Vagina (tissue), 2 donors: ENCODE measurements around the gene NFATC4. TPM values are rescaled to one million over a fixed set of nuclear protein-coding genes. Genes with fewer than 3 reads are reported as not detected.

Source experiments
- DNase-seq, 2 donors: peaks; one replicate each; pipeline ENCODE4 v3.0.0-alpha.2; 2017; ENCODE audit errors: extremely low spot score in 2 of 2
- H3K27ac ChIP-seq: fragments of 200-600 bp; sonication (generic); one replicate; pipeline ENCODE4 v1.5.1; 2019
- H3K27me3 ChIP-seq: fragments of 200-600 bp; sonication (generic); one replicate; pipeline ENCODE4 v1.5.1; 2019
- H3K36me3 ChIP-seq, 2 donors: fragments of 200-600 bp; sonication (generic); one replicate each; pipeline ENCODE4 v1.5.1; 2017 to 2019
- H3K4me1 ChIP-seq: fragments of 200-600 bp; sonication (generic); one replicate; pipeline ENCODE4 v1.5.1; 2019
- H3K4me3 ChIP-seq, 2 donors: fragments of 200-600 bp; sonication (generic); 1 replicate in 1 of 2; 2 replicates in 1 of 2; pipeline ENCODE4 v1.5.1; 2016 to 2019
- H3K9me3 ChIP-seq: fragments of 200-600 bp; sonication (generic); one replicate; pipeline ENCODE4 v1.5.1; 2019
- CTCF ChIP-seq, 3 experiments: fragments of 450-650 bp in 2 of 3; fragments of 200-600 bp in 1 of 3; sonication (generic) in 1 of 3; IDR thresholded peaks; one replicate each; pipeline ENCODE4 v1.5.1; 2017 to 2019; ENCODE audit warnings: antibody characterized with exemption in 3 of 3, mild to moderate bottlenecking in 2 of 3, moderate library complexity in 2 of 3
- POLR2A ChIP-seq, 2 donors: fragments of 450-650 bp; IDR thresholded peaks; one replicate each; pipeline ENCODE4 v1.6.1; 2017; ENCODE audit warnings: antibody characterized with exemption in 2 of 2, mild to moderate bottlenecking in 2 of 2, moderate library complexity in 2 of 2
- POLR2AphosphoS5 ChIP-seq, 2 donors: sonication (generic); formaldehyde crosslinking; IDR thresholded peaks; one replicate each; pipeline ENCODE4 v1.9.0; 2017; ENCODE audit warnings: antibody characterized with exemption in 2 of 2, mild to moderate bottlenecking in 2 of 2, low read depth in 1 of 2; ENCODE audit not compliant: insufficient read depth in 1 of 2
- intact Hi-C: fragments of 100-400 bp; cut with DNase I; formaldehyde crosslinking; loops from one replicate; pipeline ENCODE4 v1.15.1; 2023
- total RNA-seq: library from RNA; depleted of rRNA; stranded (reverse); fragments of >200 nt; gene quantifications from one replicate; pipeline ENCODE4 v1.2.3, GENCODE V29; 2016

The NFATC4 gene
- total RNA-seq, 1 donor from 2014 or later, result 47.9 TPM

GRCh38 chr14:24365600-24366412 is 2.2 kb upstream of the NFATC4 start:
- DNase-seq, result peak in 1 of 2 donors; percentile 94
- H3K4me1 ChIP-seq, result peaks cover 50% of the 10 kb centered on the region
- no peaks in the 10 kb centered on the region for H3K27me3 ChIP-seq
- peak overlapping the region; percentile 74 to 75 for H3K4me3 ChIP-seq
- no peaks in the 10 kb centered on the region for H3K9me3 ChIP-seq
- TF ChIP-seq POLR2A (IDR thresholded peaks at IDR 0.05), result peak in 1 of 2 donors; percentile 15
- peak; percentile 59 to 61 for TF ChIP-seq POLR2AphosphoS5 (IDR thresholded peaks at IDR 0.05; ENCODE audit: insufficient read depth in 1 of 2, low read depth in 1 of 2)
- peak; percentile 71 to 88 (median 78) for TF ChIP-seq CTCF (IDR thresholded peaks at IDR 0.05)
- peak overlapping the region; percentile 98 for H3K27ac ChIP-seq
- H3K36me3 ChIP-seq, result no peaks in the 10 kb centered on the region
- intact Hi-C loops, result loop anchor here (2.0 kb wide), 1 partner anchor 65 kb away; no protein-coding TSS in a partner anchor

- intact Hi-C loops, result loop anchor here (2.0 kb wide), 1 partner anchor 64 kb away; no protein-coding TSS in a partner anchor
- peak overlapping the region; percentile 74 to 75 for H3K4me3 ChIP-seq
- no peaks in the 10 kb centered on the region for H3K36me3 ChIP-seq
- no peaks in the 10 kb centered on the region for H3K27me3 ChIP-seq
- peak overlapping the region; percentile 98 for H3K27ac ChIP-seq
- no peaks in the 10 kb centered on the region for H3K9me3 ChIP-seq
- TF ChIP-seq CTCF (IDR thresholded peaks at IDR 0.05) (no peak), POLR2AphosphoS5 (IDR thresholded peaks at IDR 0.05; ENCODE audit: insufficient read depth in 1 of 2, low read depth in 1 of 2) (peak in 1 of 2 donors; percentile 93), POLR2A (IDR thresholded peaks at IDR 0.05) (no peak)
- peaks cover 52% of the 10 kb centered on the region for H3K4me1 ChIP-seq
- no peak for DNase-seq
These were observed 1.6 kb upstream of the NFATC4 start for GRCh38 chr14:24366413-24366720.

DNA sequence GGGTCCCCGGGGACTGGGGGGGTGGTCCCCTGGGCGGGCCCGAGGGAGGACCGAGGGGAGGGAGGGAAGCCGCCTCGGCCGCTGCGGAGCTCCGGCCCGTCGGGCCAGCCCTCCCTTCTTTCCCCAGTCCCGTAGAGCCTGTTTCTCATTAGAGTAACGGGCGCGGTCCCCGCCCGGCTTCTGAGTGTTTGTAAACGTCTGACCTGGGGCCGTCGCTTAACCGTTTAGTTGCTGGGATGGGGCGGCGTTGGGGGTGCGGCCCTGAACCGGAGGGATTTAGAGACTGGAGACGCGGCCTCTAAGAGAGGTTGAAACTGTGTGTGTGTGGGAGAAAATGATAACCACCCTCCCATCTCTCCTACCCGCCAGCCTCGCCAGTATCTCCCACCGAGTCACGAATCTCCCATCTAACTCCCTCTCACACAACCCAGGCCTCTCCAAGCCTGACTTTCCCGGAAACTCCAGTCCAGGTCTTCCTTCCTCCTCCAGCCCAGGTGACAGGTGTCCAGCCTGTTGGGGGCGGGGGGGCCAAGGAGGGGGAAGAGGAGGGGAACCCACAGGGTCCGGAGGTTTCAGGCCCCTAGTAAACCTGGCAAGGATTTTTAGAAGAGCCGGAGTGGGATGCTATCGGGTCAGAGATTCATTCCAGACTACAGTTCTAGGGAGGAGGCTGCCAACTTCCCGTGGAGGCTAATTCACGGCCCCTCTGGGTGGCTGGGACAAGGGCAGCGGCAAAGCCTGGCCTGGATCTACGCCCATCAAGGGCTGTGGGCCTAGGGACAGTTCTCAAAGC is 1.1 kb upstream of the NFATC4 start:
- H3K4me3 ChIP-seq, result peak overlapping the region; percentile 74 to 75
- TF ChIP-seq POLR2AphosphoS5 (IDR thresholded peaks at IDR 0.05; ENCODE audit: insufficient read depth in 1 of 2, low read depth in 1 of 2), result peak; percentile 61 to 88
- peak in 1 of 2 donors; percentile 50 for TF ChIP-seq POLR2A (IDR thresholded peaks at IDR 0.05)
- TF ChIP-seq CTCF (IDR thresholded peaks at IDR 0.05), result no peak
- H3K4me1 ChIP-seq, result peaks cover 58% of the 10 kb centered on the region
- no peaks in the 10 kb centered on the region for H3K36me3 ChIP-seq
- no peaks in the 10 kb centered on the region for H3K27me3 ChIP-seq
- intact Hi-C loops, result loop anchor here (2.0 kb wide), 1 partner anchor 64 kb away; no protein-coding TSS in a partner anchor
- peak in 1 of 2 donors; percentile 96 for DNase-seq
- H3K9me3 ChIP-seq, result no peaks in the 10 kb centered on the region
- H3K27ac ChIP-seq, result peak overlapping the region; percentile 98

- intact Hi-C loops, result no loop called here
These were observed 203 bp downstream of the NFATC4 start for GRCh38 chr14:24368212-24368561.

More at GRCh38 chr14:24368212-24368561, 203 bp downstream of the NFATC4 start:
- H3K27ac ChIP-seq, result peak overlapping the region; percentile 98
- no peaks in the 10 kb centered on the region for H3K9me3 ChIP-seq
- H3K4me1 ChIP-seq, result peaks cover 58% of the 10 kb centered on the region
- no peaks in the 10 kb centered on the region for H3K27me3 ChIP-seq
- H3K4me3 ChIP-seq, result peak overlapping the region; percentile 74 to 75
- no peak for DNase-seq
- H3K36me3 ChIP-seq, result peaks cover 0 to 2% of the 10 kb centered on the region in 2 donors
- TF ChIP-seq CTCF (IDR thresholded peaks at IDR 0.05) (no peak), POLR2A (IDR thresholded peaks at IDR 0.05) (peak in 1 of 2 donors; percentile 16), POLR2AphosphoS5 (IDR thresholded peaks at IDR 0.05; ENCODE audit: insufficient read depth in 1 of 2, low read depth in 1 of 2) (peak in 1 of 2 donors; percentile 11)
